Fibroblast of villous mesenchyme (primary cell): ENCODE results near the gene VPREB3. TPM values are rescaled to one million over a fixed set of nuclear protein-coding genes. Genes with fewer than 3 reads are reported as not detected.

Experiments
- total RNA-seq: library from RNA; depleted of rRNA; stranded (reverse); fragments of >200 nt; gene quantifications from 2 replicates; pipeline ENCODE4 v1.2.3, GENCODE V29; 2012

VPREB3 gene
- total RNA-seq, 1 donor = not detected

Other genes starting within 250 kb of the VPREB3 start
- not detected in 2 replicates for gene IGLL1, start 174.1 kb downstream of the VPREB3 start, total RNA-seq
- under 0.01 TPM in 1 of 2 replicates, not detected in the other for gene DRICH1, start 122.1 kb downstream of the VPREB3 start, total RNA-seq
- gene RGL4, start 63.4 kb downstream of the VPREB3 start, total RNA-seq = not detected in 2 replicates
- gene ZNF70, start 3.3 kb downstream of the VPREB3 start, total RNA-seq = 7.8 and 8.4 TPM in 2 replicates
- 0.43 and 1.6 TPM in 2 replicates for gene C22orf15, start 8.6 kb upstream of the VPREB3 start, total RNA-seq
- gene CHCHD10, start 13.5 kb upstream of the VPREB3 start, total RNA-seq = 3.9 and 6.1 TPM in 2 replicates
- gene MMP11, start 18.4 kb upstream of the VPREB3 start, total RNA-seq = 16.0 and 93.1 TPM in 2 replicates
- 61.7 and 76.3 TPM in 2 replicates for gene SMARCB1, start 32.5 kb upstream of the VPREB3 start, total RNA-seq
- 0.32 and 0.86 TPM in 2 replicates for gene DERL3, start 84.6 kb upstream of the VPREB3 start, total RNA-seq
- 12.2 and 15.1 TPM in 2 replicates for gene SLC2A11, start 103.5 kb upstream of the VPREB3 start, total RNA-seq
- 133 and 161 TPM in 2 replicates for gene MIF, start 140.0 kb upstream of the VPREB3 start, total RNA-seq
- gene GSTT2B, start 206.8 kb upstream of the VPREB3 start, total RNA-seq = 1.3 and 1.9 TPM in 2 replicates
- 2.3 and 3.0 TPM in 2 replicates for gene DDTL, start 212.5 kb upstream of the VPREB3 start, total RNA-seq
- gene DDT, start 220.0 kb upstream of the VPREB3 start, total RNA-seq = 88.9 and 109 TPM in 2 replicates
- gene GSTT2, start 225.7 kb upstream of the VPREB3 start, total RNA-seq = 0.32 TPM in 1 of 2 replicates, not detected in the other